Omental fat pad (tissue), 4 donors: ENCODE measurements around the gene EXTL2. TPM values are rescaled to one million over a fixed set of nuclear protein-coding genes. Genes with fewer than 3 reads are reported as not detected.
"Not testable (repeated sequence)": the region's sequence is repeated elsewhere in the genome, so short reads cannot be mapped to it uniquely, and the experiment has no call there.

Experiments
- ATAC-seq: fragments of 150-250 bp; one replicate; pipeline ENCODE4 v1.9.1; 2016; ENCODE audit warnings: mild to moderate bottlenecking, moderate library complexity; ENCODE audit not compliant: low FRiP score
- DNase-seq: peaks from one replicate; pipeline ENCODE4 v3.0.0-alpha.2; 2019; ENCODE audit warnings: low spot score
- CTCF ChIP-seq, 3 donors: fragments of 450-650 bp; IDR thresholded peaks; one replicate each; pipeline ENCODE4 v1.5.1; 2016 to 2017; ENCODE audit warnings: antibody characterized with exemption in 3 of 3, mild to moderate bottlenecking in 3 of 3, moderate library complexity in 2 of 3
- total RNA-seq, 4 donors: library from RNA; depleted of rRNA; stranded (reverse); fragments of >200 nt; gene quantifications; one replicate each; pipeline ENCODE4 v1.1.0, GENCODE V29; 2016

Gene EXTL2
- 10 to 100 TPM; 10.1 to 16.6 (median 10.4) TPM for total RNA-seq

- no peak for TF ChIP-seq CTCF (IDR thresholded peaks at IDR 0.05)
- ATAC-seq, result peak; percentile 64
- DNase-seq, result peak; percentile 72
Observed at GRCh38 chr1:100894603-100895539, at the start of gene EXTL2. EXTL2 (minus strand) TSS chr1:100894842; CDS start chr1:100888757, 6,085 bp downstream.

- no peak for TF ChIP-seq CTCF (IDR thresholded peaks at IDR 0.05)
- ATAC-seq (no peak), DNase-seq (no peak)
Observed at GRCh38 chr1:100943533-100943932, 48.9 kb upstream of the EXTL2 start.

GRCh38 chr1:100942304-100943046 lies 47.8 kb upstream of the EXTL2 start:
- DNase-seq (no peak), ATAC-seq (no peak)
- TF ChIP-seq CTCF (IDR thresholded peaks at IDR 0.05), result no peak

GRCh38 chr1:100941580-100942216 lies 47.1 kb upstream of the EXTL2 start:
- ATAC-seq, result no peak
- TF ChIP-seq CTCF (IDR thresholded peaks at IDR 0.05), result no peak
- no peak for DNase-seq

GRCh38 chr1:100941098-100941527 lies 46.5 kb upstream of the EXTL2 start:
- ATAC-seq, result no peak
- no peak for DNase-seq
- TF ChIP-seq CTCF (IDR thresholded peaks at IDR 0.05), result no peak

- no peak for TF ChIP-seq CTCF (IDR thresholded peaks at IDR 0.05)
- ATAC-seq, result no peak
- no peak for DNase-seq
Observed at GRCh38 chr1:100936194-100936967, 41.7 kb upstream of the EXTL2 start.

GRCh38 chr1:100933555-100933954 lies 38.9 kb upstream of the EXTL2 start:
- ATAC-seq, DNase-seq: not testable (repeated sequence)
